H1 (cell line): ENCODE data around the gene PPP1R3E. TPM values are rescaled to one million over a fixed set of nuclear protein-coding genes. Genes with fewer than 3 reads are reported as not detected.

Source experiments
- CTCF ChIA-PET: fragments of 300-600 bp; sonication (Branson Sonifier 250); formaldehyde crosslinking; loops from one replicate; lab custom pipeline; 2021; ENCODE audit not compliant: partially characterized antibody; lab: Charles Lee
- POLR2A ChIA-PET: fragments of 300-600 bp; sonication (Branson Sonifier 250); formaldehyde crosslinking; loops from one replicate; lab custom pipeline; 2021; ENCODE audit warnings: inconsistent platforms; ENCODE audit not compliant: partially characterized antibody; lab: Charles Lee
- DNase-seq, 2 experiments: peaks; one replicate each; pipeline versions ENCODE4 v3.0.0 to v3.0.0-alpha.2; 2010 to 2022; ENCODE audit warnings: low spot score in 2 of 2, low read depth in 1 of 2, mixed read lengths in 1 of 2
- FAIRE-seq: peaks from 2 replicates; lab custom pipeline; 2011; peaks lifted over from hg19 to GRCh38; lab: Jason Lieb, UNC
- H2AFZ ChIP-seq: 2 replicates; pipeline ENCODE4 v1.8.1; 2012; ENCODE audit warnings: low read length, inconsistent platforms
- H2AK5ac ChIP-seq: 2 replicates; pipeline ENCODE4 v1.6.1; 2013; ENCODE audit warnings: low read depth, low read length
- H2BK120ac ChIP-seq: replicated peaks from 2 replicates; pipeline ENCODE3; 2013; ENCODE audit warnings: low read depth, low read length, inconsistent platforms
- H2BK12ac ChIP-seq: 2 replicates; pipeline ENCODE4 v1.6.1; 2013; ENCODE audit warnings: low read depth, low read length
- H2BK15ac ChIP-seq: 2 replicates; pipeline ENCODE4 v1.6.1; 2013; ENCODE audit warnings: low read length
- H2BK20ac ChIP-seq: 2 replicates; pipeline ENCODE4 v1.6.1; 2013; ENCODE audit warnings: low read length
- H2BK5ac ChIP-seq: 2 replicates; pipeline ENCODE4 v1.6.1; 2013; ENCODE audit warnings: low read depth, low read length
- H3K14ac ChIP-seq: 2 replicates; pipeline ENCODE4 v1.6.1; 2013; ENCODE audit warnings: inconsistent platforms; ENCODE audit not compliant: insufficient read length
- H3K18ac ChIP-seq: 2 replicates; pipeline ENCODE4 v1.6.1; 2013; ENCODE audit warnings: low read length; ENCODE audit errors: extremely low read depth
- H3K23ac ChIP-seq: 2 replicates; pipeline ENCODE4 v1.6.1; 2013; ENCODE audit warnings: inconsistent platforms; ENCODE audit not compliant: insufficient read length
- H3K23me2 ChIP-seq: 2 replicates; pipeline ENCODE4 v1.6.1; 2013; ENCODE audit warnings: low read depth, low read length
- H3K27ac ChIP-seq: 2 replicates; pipeline ENCODE4 v1.6.1; 2011; ENCODE audit warnings: low read depth, low read length, inconsistent platforms
- H3K27me3 ChIP-seq, 4 experiments: replicated peaks in 1 of 4; 1 replicate in 1 of 4; 2 replicates in 3 of 4; pipeline versions ENCODE4 v1.6.1 to v1.8.1; 2011 to 2013; ENCODE audit warnings: low read length in 3 of 4, mild to moderate bottlenecking in 3 of 4, inconsistent platforms in 2 of 4, mixed read lengths in 2 of 4, moderate library complexity in 1 of 4; ENCODE audit not compliant: control insufficient read depth in 3 of 4, insufficient read depth in 3 of 4; ENCODE audit errors: extremely low read depth in 1 of 4
- H3K36me3 ChIP-seq, 4 experiments: 2 replicates each; pipeline versions ENCODE4 v1.6.1 to v1.8.1; 2011 to 2013; ENCODE audit warnings: mild to moderate bottlenecking in 4 of 4, low read length in 3 of 4, moderate library complexity in 2 of 4, control low read depth in 1 of 4, inconsistent platforms in 1 of 4; ENCODE audit not compliant: insufficient read depth in 4 of 4, control insufficient read depth in 2 of 4
- H3K4ac ChIP-seq: replicated peaks from 2 replicates; pipeline ENCODE3; 2013; ENCODE audit warnings: low read length, low read depth, mixed read lengths, inconsistent platforms; ENCODE audit not compliant: insufficient read length
- H3K4me1 ChIP-seq, 4 experiments: replicated peaks in 1 of 4; 1 replicate in 1 of 4; 2 replicates in 3 of 4; pipeline versions ENCODE4 v1.6.1 to v1.8.1; 2011 to 2013; ENCODE audit warnings: low read length in 3 of 4, inconsistent platforms in 2 of 4, mixed read lengths in 1 of 4; ENCODE audit not compliant: insufficient read depth in 4 of 4, control insufficient read depth in 3 of 4
- H3K4me2 ChIP-seq, 2 experiments: 2 replicates each; pipeline versions ENCODE4 v1.6.1 to v1.8.1; 2011 to 2013; ENCODE audit warnings: low read depth in 2 of 2, low read length in 2 of 2, control low read depth in 1 of 2, inconsistent platforms in 1 of 2, mild to moderate bottlenecking in 1 of 2; ENCODE audit not compliant: insufficient read depth in 1 of 2
- H3K4me3 ChIP-seq, 4 experiments: fragments of 200-600, 300-600 bp in 1 of 4; sonication (generic), shearing (Covaris generic), sonication (Bioruptor Twin) in 1 of 4; 2 replicates each; pipeline versions ENCODE4 v1.5.1 to v1.8.1; 2011 to 2016; ENCODE audit warnings: low read length in 4 of 4, low read depth in 3 of 4, control low read depth in 2 of 4, inconsistent platforms in 2 of 4, mild to moderate bottlenecking in 2 of 4, mixed read lengths in 1 of 4, moderate library complexity in 1 of 4; ENCODE audit not compliant: insufficient read depth in 2 of 4; ENCODE audit errors: extremely low read depth in 1 of 4
- H3K56ac ChIP-seq: replicated peaks from 2 replicates; pipeline ENCODE3; 2013; ENCODE audit warnings: low read depth, mild to moderate bottlenecking, mixed read lengths, low read length, inconsistent platforms; ENCODE audit not compliant: insufficient read length
- H3K79me1 ChIP-seq: 2 replicates; pipeline ENCODE4 v1.6.1; 2013; ENCODE audit warnings: low read depth, low read length, control low read depth
- H3K79me2 ChIP-seq, 2 experiments: 2 replicates each; pipeline versions ENCODE4 v1.6.1 to v1.8.1; 2012 to 2013; ENCODE audit warnings: low read length in 2 of 2, mild to moderate bottlenecking in 2 of 2, inconsistent platforms in 1 of 2; ENCODE audit not compliant: insufficient read depth in 2 of 2, control insufficient read depth in 1 of 2
- H3K9ac ChIP-seq, 4 experiments: replicated peaks in 1 of 4; 1 replicate in 1 of 4; 2 replicates in 3 of 4; pipeline versions ENCODE4 v1.6.1 to v1.8.1; 2011 to 2013; ENCODE audit warnings: low read depth in 3 of 4, low read length in 3 of 4, control low read depth in 2 of 4, mild to moderate bottlenecking in 2 of 4, moderate library complexity in 2 of 4, inconsistent platforms in 1 of 4; ENCODE audit errors: extremely low read depth in 1 of 4
- H3K9me3 ChIP-seq, 2 experiments: 2 replicates each; pipeline versions ENCODE4 v1.6.1 to v1.8.1; 2012 to 2013; ENCODE audit warnings: mild to moderate bottlenecking in 2 of 2, moderate library complexity in 2 of 2, control low read depth in 1 of 2, inconsistent platforms in 1 of 2, low read depth in 1 of 2, low read length in 1 of 2, mixed read lengths in 1 of 2; ENCODE audit not compliant: insufficient read depth in 2 of 2
- H4K20me1 ChIP-seq, 2 experiments: replicated peaks in 1 of 2; 2 replicates each; pipeline versions ENCODE3 to v1.8.1; 2011 to 2013; ENCODE audit warnings: inconsistent platforms in 2 of 2, low read length in 2 of 2, mild to moderate bottlenecking in 1 of 2; ENCODE audit not compliant: insufficient read depth in 2 of 2, control insufficient read depth in 1 of 2
- H4K5ac ChIP-seq: 2 replicates; pipeline ENCODE4 v1.6.1; 2013; ENCODE audit warnings: low read length, low read depth, mixed read lengths, inconsistent platforms; ENCODE audit not compliant: insufficient read length
- H4K8ac ChIP-seq: 2 replicates; pipeline ENCODE4 v1.8.0; 2013; ENCODE audit warnings: mild to moderate bottlenecking, moderate library complexity, low read length, inconsistent platforms; ENCODE audit not compliant: insufficient read depth; ENCODE audit errors: extremely low read depth
- H4K91ac ChIP-seq: replicated peaks from 2 replicates; pipeline ENCODE3; 2013; ENCODE audit warnings: low read length, mixed read lengths, inconsistent platforms; ENCODE audit not compliant: insufficient read length
- BRCA1 ChIP-seq: IDR thresholded peaks from 2 replicates; pipeline ENCODE4 v1.6.1; 2012; ENCODE audit warnings: low read depth, low read length, improper control_type of control experiment
- CTBP2 ChIP-seq: IDR thresholded peaks from 2 replicates; pipeline ENCODE4 v1.7.0; 2011; ENCODE audit warnings: borderline replicate concordance, mild to moderate bottlenecking, moderate library complexity, mixed read lengths, low read length; ENCODE audit not compliant: insufficient read depth, insufficient read length
- FOSL1 ChIP-seq: IDR thresholded peaks from 2 replicates; pipeline ENCODE4 v1.6.1; 2011; ENCODE audit warnings: mild to moderate bottlenecking, low read depth, low read length, moderate library complexity; ENCODE audit not compliant: insufficient read depth
- HDAC2 ChIP-seq, 2 experiments: fragments of 300-600 bp in 1 of 2; sonication (generic) in 1 of 2; IDR thresholded peaks; 2 replicates each; pipeline ENCODE4 v1.6.1; 2011 to 2012; ENCODE audit warnings: low read depth in 2 of 2, low read length in 2 of 2, mild to moderate bottlenecking in 2 of 2, moderate library complexity in 2 of 2, borderline replicate concordance in 1 of 2, inconsistent platforms in 1 of 2
- HDAC6 ChIP-seq: IDR thresholded peaks from one replicate; pipeline ENCODE4 v1.7.1; 2012; ENCODE audit warnings: low read depth, mild to moderate bottlenecking, inconsistent platforms, low read length, moderate library complexity
- KDM5A ChIP-seq: fragments of 200-600 bp; IDR thresholded peaks from 2 replicates; pipeline ENCODE4 v1.7.1; 2012; ENCODE audit warnings: mild to moderate bottlenecking, low read length, inconsistent platforms, mixed read lengths
- NRF1 ChIP-seq: IDR thresholded peaks from 2 replicates; pipeline ENCODE4 v1.6.1; 2011; ENCODE audit warnings: mild to moderate bottlenecking, low read depth, low read length, improper control_type of control experiment
- POU5F1 ChIP-seq: IDR thresholded peaks from 2 replicates; pipeline ENCODE4 v1.6.1; 2011; ENCODE audit warnings: low read depth, mild to moderate bottlenecking, low read length, moderate library complexity
- RXRA ChIP-seq: IDR thresholded peaks from 2 replicates; pipeline ENCODE4 v1.6.1; 2011; ENCODE audit warnings: low read depth, mild to moderate bottlenecking, low read length, moderate library complexity; ENCODE audit not compliant: insufficient read depth
- TAF1 ChIP-seq: IDR thresholded peaks from 2 replicates; pipeline ENCODE4 v1.6.1; 2011; ENCODE audit warnings: mild to moderate bottlenecking, low read depth, low read length
- TAF7 ChIP-seq: optimal IDR thresholded peaks from 2 replicates; pipeline ENCODE3; 2011; ENCODE audit warnings: low read depth, mild to moderate bottlenecking, inconsistent platforms, low read length, moderate library complexity, borderline replicate concordance
- TBP ChIP-seq: IDR thresholded peaks from 2 replicates; pipeline ENCODE4 v1.6.1; 2011; ENCODE audit warnings: low read depth, low read length, improper control_type of control experiment
- TEAD4 ChIP-seq: IDR thresholded peaks from 2 replicates; pipeline ENCODE4 v1.6.1; 2012; ENCODE audit warnings: low read depth, low read length, inconsistent platforms, mixed read lengths
- YY1 ChIP-seq: IDR thresholded peaks from 2 replicates; pipeline ENCODE4 v1.6.1; 2011; ENCODE audit warnings: low read depth, mild to moderate bottlenecking, low read length
- WGBS, 2 experiments: shearing (Covaris generic) in 1 of 2; methylation state at CpG; one replicate each; pipeline versions ENCODE4 v1.1.6 to v1.1.7; 2013 to 2015; ENCODE audit warnings: low lambda C conversion rate in 2 of 2, mixed read lengths in 2 of 2, inconsistent platforms in 1 of 2, low coverage in 1 of 2, missing lambda C conversion rate in 1 of 2; ENCODE audit not compliant: insufficient replicate concordance in 2 of 2, insufficient coverage in 1 of 2, insufficient read length in 1 of 2; ENCODE audit errors: extremely low coverage in 1 of 2, missing lambda C conversion rate in 1 of 2; 5-methylcytosine and 5-hydroxymethylcytosine counted together
- polyA plus RNA-seq, 7 experiments: library from polyadenylated mRNA; depleted of rRNA in 3 of 7; stranded (reverse) in 5 of 7; unstranded in 2 of 7; fragments of >200 nt in 5 of 7; fragments of 200-250 nt in 2 of 7; gene quantifications; 1 replicate in 5 of 7; 2 replicates in 1 of 7; 4 replicates in 1 of 7; pipeline versions ENCODE4 v1.2.1 to v1.2.3, GENCODE V29; 2011 to 2013; ENCODE audit warnings: missing spikeins in 2 of 7, mixed read lengths in 2 of 7
- total RNA-seq: library from RNA; stranded (reverse); fragmentation: NEBNext Ultra II Directional; extraction: Animal tissue kit (Norgen Biotek cat#: 25700); gene quantifications from 2 replicates; pipeline ENCODE4 v1.2.1, GENCODE V29; 2021

The PPP1R3E gene
- total and polyA plus RNA-seq, 2 of the 8 experiments (the other 6 are each of a cell fraction or from before 2014, with no cell fraction given): 4.4 to 4.7 TPM

DNA sequence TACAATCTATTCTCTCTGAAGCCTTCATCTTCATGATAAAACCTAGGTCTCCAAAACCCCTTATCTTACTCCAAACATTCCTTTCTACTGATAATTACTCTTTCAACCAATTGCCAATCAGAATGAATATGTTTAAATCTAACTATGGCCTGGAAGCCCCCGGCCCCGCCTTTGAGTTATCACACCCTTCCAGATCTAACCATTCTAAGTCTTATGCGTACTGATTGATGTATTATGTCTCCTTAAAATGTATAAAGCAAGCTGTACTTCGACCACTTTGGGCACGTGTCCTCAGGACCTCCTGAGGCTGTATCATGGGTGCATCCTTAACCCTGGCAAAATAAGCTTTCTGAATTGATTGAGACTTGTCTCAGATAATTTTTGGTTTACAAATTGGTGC is 33.0 kb upstream of the PPP1R3E start:
- Histone ChIP-seq H2BK20ac (no peak overlapping the region), H3K9me3 (peaks cover 3 to 23% of the 10 kb centered on the region in 2 experiments), H3K4me3 (no peak overlapping the region), H3K79me2 (no peaks in the 10 kb centered on the region), H3K27ac (no peak overlapping the region), H3K23me2 (no peaks in the 10 kb centered on the region), H3K4me1 (no peaks in the 10 kb centered on the region), H2BK120ac (no peak overlapping the region), H3K18ac (no peak overlapping the region), H4K8ac (no peak overlapping the region), H3K4ac (no peak overlapping the region), H2BK12ac (no peak overlapping the region), H3K79me1 (no peaks in the 10 kb centered on the region), H3K14ac (no peak overlapping the region), H4K91ac (no peak overlapping the region), H3K36me3 (no peaks in the 10 kb centered on the region), H2AK5ac (no peak overlapping the region), H2BK5ac (no peak overlapping the region), H4K5ac (no peak overlapping the region), H4K20me1 (no peaks in the 10 kb centered on the region), H3K23ac (no peak overlapping the region), H2BK15ac (no peak overlapping the region), H2AFZ (no peak overlapping the region), H3K4me2 (no peak overlapping the region), H3K9ac (no peak overlapping the region), H3K56ac (no peak overlapping the region), H3K27me3 (no peaks in the 10 kb centered on the region)
- TF ChIP-seq FOSL1 (no peak), POU5F1 (no peak), RXRA (no peak), BRCA1 (no peak), TBP (no peak), NRF1 (no peak), HDAC2 (IDR thresholded peaks at IDR 0.05; ENCODE audit: borderline replicate concordance in 1 of 2, low read depth in 2 of 2, low read length in 2 of 2) (no peak), TAF1 (no peak), TAF7 (no peak), CTBP2 (no peak), YY1 (no peak), TEAD4 (no peak), HDAC6 (no peak), KDM5A (no peak)
- ChIA-PET POLR2A (interaction anchor here (1.4 to 4.5 kb wide), 4 partner anchors 9 to 31 kb away, joined by 3 to 25 read pairs (median 4); partner anchors contain the start of gene PABPN1), CTCF (interaction anchor here (0.7 to 5.2 kb wide), 6 partner anchors 8 to 121 kb away, joined by 3 to 15 read pairs (median 4); no protein-coding TSS in a partner anchor)
- no peak for FAIRE-seq
- 86% methylated on average over 5 of the region's 5 CpGs; no CpG with 5 or more reads in 1 of the 2 experiments for WGBS, 2 experiments
- no peak for DNase-seq
